Activated CD4-positive, alpha-beta T cell treated with anti-CD3 and anti-CD28 coated beads, Interleukin-2, amount 50 U/mL, for 48 hours (primary cell): ENCODE results near the gene KIF3C.
"Not testable (repeated sequence)": the region's sequence is repeated elsewhere in the genome, so short reads cannot be mapped to it uniquely, and the experiment has no call there.

ENCODE experiments used
- DNase-seq, 2 experiments: peaks; one replicate each; pipeline ENCODE4 v3.0.0-alpha.2; 2020

The KIF3C gene

GRCh38 chr2:25915411-25915810 is 66.9 kb downstream of the KIF3C start:
- not testable (repeated sequence) for DNase-seq

- not testable (repeated sequence) for DNase-seq
Observed at GRCh38 chr2:25913696-25913973, 68.7 kb downstream of the KIF3C start.

- no peak for DNase-seq
Observed at GRCh38 chr2:25912851-25913695, 69.2 kb downstream of the KIF3C start.

GRCh38 chr2:25909574-25909973 is 72.7 kb downstream of the KIF3C start:
- not testable (repeated sequence) for DNase-seq

GRCh38 chr2:25905126-25905525 is 77.2 kb downstream of the KIF3C start:
- no peak for DNase-seq

GRCh38 chr2:25903216-25903776 is 79.0 kb downstream of the KIF3C start:
- no peak for DNase-seq

GRCh38 chr2:25899404-25899970 is 82.8 kb downstream of the KIF3C start:
- no peak for DNase-seq

- DNase-seq: no peak
Observed at GRCh38 chr2:25897506-25897905, 84.8 kb downstream of the KIF3C start.

- not testable (repeated sequence) for DNase-seq
Observed at GRCh38 chr2:25896308-25896707, 86.0 kb downstream of the KIF3C start.

- DNase-seq: no peak
Observed at GRCh38 chr2:25895610-25896009, 86.7 kb downstream of the KIF3C start.

- DNase-seq: no peak
Observed at GRCh38 chr2:25895018-25895417, 87.3 kb downstream of the KIF3C start.

GRCh38 chr2:25894135-25894830 is 88.0 kb downstream of the KIF3C start:
- no peak for DNase-seq

GRCh38 chr2:25891672-25892071 is 90.6 kb downstream of the KIF3C start:
- no peak for DNase-seq

GRCh38 chr2:25887624-25888242 is 94.6 kb downstream of the KIF3C start:
- no peak for DNase-seq

- no peak for DNase-seq
Observed at GRCh38 chr2:25885933-25886332, 96.4 kb downstream of the KIF3C start.

GRCh38 chr2:25881764-25882163 is 100.5 kb downstream of the KIF3C start:
- DNase-seq: no peak

- no peak for DNase-seq
Observed at GRCh38 chr2:25879133-25879730, 103.1 kb downstream of the KIF3C start.

- peak; percentile 94 to 96 for DNase-seq
Observed at GRCh38 chr2:25878361-25879132, 103.8 kb downstream of the KIF3C start, which contains the start of gene ASXL2. TSS of gene ASXL2 (minus strand) at chr2:25878487. CDS start at chr2:25878222, 265 bp downstream.

GRCh38 chr2:25877431-25878360 is 104.6 kb downstream of the KIF3C start:
- peak; percentile 47 to 57 for DNase-seq
